HepG2 (cell line): ENCODE results near the gene ADGRG6. TPM values are rescaled to one million over a fixed set of nuclear protein-coding genes. Genes with fewer than 3 reads are reported as not detected.

Source experiments
- CTCF ChIP-seq: sonication (generic); formaldehyde crosslinking; IDR thresholded peaks from 2 replicates; pipeline ENCODE4 v1.5.0; 2020; ENCODE audit warnings: mild to moderate bottlenecking, missing genetic modification reagents, moderate library complexity
- HHEX ChIP-seq: IDR thresholded peaks from 2 replicates; pipeline ENCODE4 v1.6.1; 2016; ENCODE audit warnings: control low read depth
- JUND ChIP-seq: sonication (generic); formaldehyde crosslinking; IDR thresholded peaks from 2 replicates; pipeline ENCODE4 v1.8.0; 2022; ENCODE audit warnings: mild to moderate bottlenecking, missing genetic modification reagents
- PLSCR1 ChIP-seq: sonication (generic); formaldehyde crosslinking; IDR thresholded peaks from 2 replicates; pipeline ENCODE4 v1.5.0; 2020; ENCODE audit warnings: missing genetic modification reagents, mild to moderate bottlenecking, borderline replicate concordance
- POGZ ChIP-seq: sonication (generic); formaldehyde crosslinking; IDR thresholded peaks from 2 replicates; pipeline ENCODE4 v1.4.0; 2020; ENCODE audit warnings: mild to moderate bottlenecking, missing genetic modification reagents
- SKIL ChIP-seq: sonication (generic); formaldehyde crosslinking; IDR thresholded peaks from 2 replicates; pipeline ENCODE4 v1.8.0; 2022; ENCODE audit warnings: missing genetic modification reagents, mild to moderate bottlenecking, moderate library complexity, borderline replicate concordance
- SMAD3 ChIP-seq: sonication (generic); formaldehyde crosslinking; IDR thresholded peaks from 2 replicates; pipeline ENCODE4 v1.4.0; 2020; ENCODE audit warnings: missing genetic modification reagents
- ZNF614 ChIP-seq: IDR thresholded peaks from 2 replicates; pipeline ENCODE4 v1.6.1; 2018; ENCODE audit warnings: missing biosample characterization, missing genetic modification reagents, inconsistent platforms, borderline replicate concordance
- polyA plus RNA-seq, 8 experiments: library from polyadenylated mRNA; depleted of rRNA in 3 of 8; stranded (reverse) in 7 of 8; unstranded in 1 of 8; fragments of >200 nt; fragmentation: Illumina TruSeq in 4 of 8; extraction: Trizol in 4 of 8; gene quantifications; 2 replicates each; pipeline versions ENCODE4 v1.2.1 to v1.2.3, GENCODE V29; 2011 to 2016; ENCODE audit warnings: low read depth in 4 of 8, missing spikeins in 1 of 8, mixed read lengths in 1 of 8; ENCODE audit not compliant: insufficient read depth in 1 of 8
- total RNA-seq, 5 experiments: library from RNA; depleted of rRNA; stranded (reverse); fragments of >200 nt; fragmentation: Illumina TruSeq; extraction: Trizol; gene quantifications; 2 replicates each; pipeline ENCODE4 v1.2.3, GENCODE V29; 2016; ENCODE audit warnings: low read depth in 1 of 5
- TF ChIP-seq, protein P1 (sequence below): sonication (generic); formaldehyde crosslinking; IDR thresholded peaks from 2 replicates; pipeline ENCODE4 v1.4.0; 2020; ENCODE audit warnings: mild to moderate bottlenecking, missing genetic modification reagents
- TF ChIP-seq, protein P2 (sequence below): IDR thresholded peaks from 2 replicates; pipeline ENCODE4 v1.4.0; 2020; ENCODE audit warnings: mild to moderate bottlenecking, missing genetic modification reagents

Gene ADGRG6
- total and polyA plus RNA-seq, 2 of the 13 experiments (the other 11 are each of a cell fraction or from before 2014, with no cell fraction given) = 129 to 249 TPM

DNA sequence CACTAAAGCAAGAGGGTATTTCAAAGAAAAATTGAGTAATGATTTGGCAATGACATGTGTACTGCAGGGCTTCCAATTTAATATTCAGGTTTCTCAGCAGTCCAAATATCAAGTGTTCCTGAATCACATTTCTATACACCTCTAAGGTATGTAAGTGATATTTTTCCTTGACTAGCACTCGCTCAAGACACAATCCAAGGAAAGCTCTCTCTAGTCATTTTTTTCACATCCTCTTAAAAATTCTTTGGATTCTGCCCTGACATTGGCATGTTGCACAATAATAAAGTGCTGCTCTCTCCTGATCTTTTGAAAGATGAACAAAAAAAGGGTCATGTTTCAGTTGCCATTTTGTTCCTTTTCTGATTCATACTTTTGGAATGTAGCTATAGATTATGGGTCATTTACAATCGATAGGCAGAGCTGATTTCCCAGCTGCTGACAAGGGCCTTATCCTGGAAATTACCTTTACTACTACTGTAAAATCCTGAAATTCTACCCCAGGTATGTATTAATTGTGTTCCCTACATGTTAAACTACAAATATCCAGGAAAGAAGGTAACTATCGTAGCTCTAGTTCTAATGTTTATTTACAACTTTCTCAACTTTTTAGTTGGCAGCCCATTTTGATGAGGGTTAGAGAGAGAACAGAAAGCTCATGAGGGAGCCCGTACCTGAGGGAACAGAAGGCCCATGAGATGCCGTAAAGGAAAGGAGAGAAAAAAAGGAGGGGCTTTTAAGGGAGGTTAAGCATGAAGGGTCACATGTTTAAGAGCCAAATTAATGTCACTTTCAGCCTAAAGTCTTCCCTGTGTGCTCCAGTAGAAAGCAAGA, 22.2 kb upstream of the ADGRG6 start (continued):
- TF ChIP-seq, protein P1, sequence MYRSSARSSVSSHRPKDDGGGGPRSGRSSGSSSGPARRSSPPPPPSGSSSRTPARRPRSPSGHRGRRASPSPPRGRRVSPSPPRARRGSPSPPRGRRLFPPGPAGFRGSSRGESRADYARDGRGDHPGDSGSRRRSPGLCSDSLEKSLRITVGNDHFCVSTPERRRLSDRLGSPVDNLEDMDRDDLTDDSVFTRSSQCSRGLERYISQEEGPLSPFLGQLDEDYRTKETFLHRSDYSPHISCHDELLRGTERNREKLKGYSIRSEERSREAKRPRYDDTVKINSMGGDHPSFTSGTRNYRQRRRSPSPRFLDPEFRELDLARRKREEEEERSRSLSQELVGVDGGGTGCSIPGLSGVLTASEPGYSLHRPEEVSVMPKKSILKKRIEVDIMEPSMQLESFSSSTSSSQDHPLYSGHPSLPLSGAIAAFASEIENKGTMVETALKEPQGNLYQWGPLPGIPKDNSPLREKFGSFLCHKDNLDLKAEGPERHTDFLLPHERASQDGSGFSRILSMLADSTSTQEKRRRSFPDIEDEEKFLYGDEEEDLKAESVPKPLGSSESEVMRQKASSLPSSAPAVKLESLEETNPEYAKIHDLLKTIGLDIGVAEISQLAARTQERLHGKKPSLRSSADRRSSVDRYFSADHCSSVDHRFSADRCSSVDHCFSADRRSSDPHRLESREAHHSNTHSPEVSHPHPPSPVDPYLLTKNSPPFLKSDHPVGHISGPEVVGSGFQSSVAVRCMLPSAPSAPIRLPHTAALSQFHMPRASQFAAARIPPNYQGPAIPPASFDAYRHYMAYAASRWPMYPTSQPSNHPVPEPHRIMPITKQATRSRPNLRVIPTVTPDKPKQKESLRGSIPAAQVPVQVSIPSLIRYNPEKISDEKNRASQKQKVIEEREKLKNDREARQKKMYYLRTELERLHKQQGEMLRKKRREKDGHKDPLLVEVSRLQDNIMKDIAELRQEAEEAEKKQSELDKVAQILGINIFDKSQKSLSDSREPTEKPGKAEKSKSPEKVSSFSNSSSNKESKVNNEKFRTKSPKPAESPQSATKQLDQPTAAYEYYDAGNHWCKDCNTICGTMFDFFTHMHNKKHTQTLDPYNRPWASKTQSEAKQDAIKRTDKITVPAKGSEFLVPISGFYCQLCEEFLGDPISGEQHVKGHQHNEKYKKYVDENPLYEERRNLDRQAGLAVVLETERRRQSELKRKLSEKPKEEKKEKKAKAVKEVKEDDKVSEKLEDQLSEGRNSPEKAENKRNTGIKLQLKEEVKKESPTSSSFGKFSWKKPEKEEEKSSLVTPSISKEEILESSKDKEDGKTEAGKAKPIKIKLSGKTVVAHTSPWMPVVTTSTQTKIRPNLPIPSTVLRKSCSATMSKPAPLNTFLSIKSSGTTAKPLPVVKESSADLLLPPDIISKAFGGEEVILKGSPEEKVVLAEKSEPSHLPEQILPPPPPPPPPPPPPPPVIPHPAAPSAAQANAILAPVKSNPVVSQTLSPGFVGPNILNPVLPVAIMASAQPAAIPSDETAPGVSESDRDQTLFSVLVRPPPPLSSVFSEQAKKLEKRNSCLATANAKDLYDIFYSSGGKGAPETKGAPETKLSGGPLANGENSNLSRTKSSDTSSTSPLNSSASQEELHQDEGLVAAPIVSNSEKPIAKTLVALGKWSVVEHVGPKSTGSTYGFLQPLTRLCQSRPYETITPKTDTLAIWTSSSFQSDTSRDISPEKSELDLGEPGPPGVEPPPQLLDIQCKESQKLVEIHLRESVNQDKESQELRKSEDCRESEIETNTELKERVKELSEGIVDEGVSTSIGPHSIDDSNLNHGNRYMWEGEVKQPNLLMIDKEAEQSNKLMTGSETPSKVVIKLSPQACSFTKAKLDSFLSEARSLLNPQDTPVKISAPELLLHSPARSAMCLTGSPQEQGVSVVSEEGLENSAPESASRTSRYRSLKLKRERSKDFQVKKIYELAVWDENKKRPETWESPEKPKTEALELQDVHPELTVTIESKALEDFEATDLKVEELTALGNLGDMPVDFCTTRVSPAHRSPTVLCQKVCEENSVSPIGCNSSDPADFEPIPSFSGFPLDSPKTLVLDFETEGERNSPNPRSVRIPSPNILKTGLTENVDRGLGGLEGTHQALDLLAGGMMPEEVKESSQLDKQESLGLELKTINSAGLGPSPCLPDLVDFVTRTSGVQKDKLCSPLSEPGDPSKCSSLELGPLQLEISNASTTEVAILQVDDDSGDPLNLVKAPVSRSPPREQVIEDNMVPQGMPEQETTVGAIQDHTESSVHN (CRISPR knock-in tag) = no peak
- peak; percentile 96 for TF ChIP-seq JUND (CRISPR knock-in tag)
- no peak for TF ChIP-seq PLSCR1
- TF ChIP-seq SKIL = no peak
- TF ChIP-seq POGZ (CRISPR knock-in tag) = peak; percentile 75; the same call in 1 of the 2 replicates
- TF ChIP-seq, protein P2, sequence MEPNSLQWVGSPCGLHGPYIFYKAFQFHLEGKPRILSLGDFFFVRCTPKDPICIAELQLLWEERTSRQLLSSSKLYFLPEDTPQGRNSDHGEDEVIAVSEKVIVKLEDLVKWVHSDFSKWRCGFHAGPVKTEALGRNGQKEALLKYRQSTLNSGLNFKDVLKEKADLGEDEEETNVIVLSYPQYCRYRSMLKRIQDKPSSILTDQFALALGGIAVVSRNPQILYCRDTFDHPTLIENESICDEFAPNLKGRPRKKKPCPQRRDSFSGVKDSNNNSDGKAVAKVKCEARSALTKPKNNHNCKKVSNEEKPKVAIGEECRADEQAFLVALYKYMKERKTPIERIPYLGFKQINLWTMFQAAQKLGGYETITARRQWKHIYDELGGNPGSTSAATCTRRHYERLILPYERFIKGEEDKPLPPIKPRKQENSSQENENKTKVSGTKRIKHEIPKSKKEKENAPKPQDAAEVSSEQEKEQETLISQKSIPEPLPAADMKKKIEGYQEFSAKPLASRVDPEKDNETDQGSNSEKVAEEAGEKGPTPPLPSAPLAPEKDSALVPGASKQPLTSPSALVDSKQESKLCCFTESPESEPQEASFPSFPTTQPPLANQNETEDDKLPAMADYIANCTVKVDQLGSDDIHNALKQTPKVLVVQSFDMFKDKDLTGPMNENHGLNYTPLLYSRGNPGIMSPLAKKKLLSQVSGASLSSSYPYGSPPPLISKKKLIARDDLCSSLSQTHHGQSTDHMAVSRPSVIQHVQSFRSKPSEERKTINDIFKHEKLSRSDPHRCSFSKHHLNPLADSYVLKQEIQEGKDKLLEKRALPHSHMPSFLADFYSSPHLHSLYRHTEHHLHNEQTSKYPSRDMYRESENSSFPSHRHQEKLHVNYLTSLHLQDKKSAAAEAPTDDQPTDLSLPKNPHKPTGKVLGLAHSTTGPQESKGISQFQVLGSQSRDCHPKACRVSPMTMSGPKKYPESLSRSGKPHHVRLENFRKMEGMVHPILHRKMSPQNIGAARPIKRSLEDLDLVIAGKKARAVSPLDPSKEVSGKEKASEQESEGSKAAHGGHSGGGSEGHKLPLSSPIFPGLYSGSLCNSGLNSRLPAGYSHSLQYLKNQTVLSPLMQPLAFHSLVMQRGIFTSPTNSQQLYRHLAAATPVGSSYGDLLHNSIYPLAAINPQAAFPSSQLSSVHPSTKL (CRISPR knock-in tag) = peak; percentile 95
- peak; percentile 30; the same call in 1 of the 2 replicates for TF ChIP-seq ZNF614 (CRISPR knock-in tag)
- TF ChIP-seq HHEX = no peak
- TF ChIP-seq CTCF (CRISPR knock-in tag) = no peak
- TF ChIP-seq SMAD3 (CRISPR knock-in tag) = peak; percentile 87
